Dermis microvascular lymphatic vessel endothelial cell (primary cell): ENCODE results near the gene ZNF175. TPM values are rescaled to one million over a fixed set of nuclear protein-coding genes. Genes with fewer than 3 reads are reported as not detected.

Experiments used
- DNase-seq, 2 donors: peaks; one replicate each; pipeline versions ENCODE4 v3.0.0 to v3.0.0-alpha.2; 2010; ENCODE audit warnings: low read depth in 2 of 2
- total RNA-seq: library from RNA; depleted of rRNA; stranded (reverse); fragments of >200 nt; gene quantifications from 2 replicates; pipeline ENCODE4 v1.2.1, GENCODE V29; 2014

The ZNF175 gene
- total RNA-seq, 1 donor from 2014 or later = 2.1 TPM

DNA sequence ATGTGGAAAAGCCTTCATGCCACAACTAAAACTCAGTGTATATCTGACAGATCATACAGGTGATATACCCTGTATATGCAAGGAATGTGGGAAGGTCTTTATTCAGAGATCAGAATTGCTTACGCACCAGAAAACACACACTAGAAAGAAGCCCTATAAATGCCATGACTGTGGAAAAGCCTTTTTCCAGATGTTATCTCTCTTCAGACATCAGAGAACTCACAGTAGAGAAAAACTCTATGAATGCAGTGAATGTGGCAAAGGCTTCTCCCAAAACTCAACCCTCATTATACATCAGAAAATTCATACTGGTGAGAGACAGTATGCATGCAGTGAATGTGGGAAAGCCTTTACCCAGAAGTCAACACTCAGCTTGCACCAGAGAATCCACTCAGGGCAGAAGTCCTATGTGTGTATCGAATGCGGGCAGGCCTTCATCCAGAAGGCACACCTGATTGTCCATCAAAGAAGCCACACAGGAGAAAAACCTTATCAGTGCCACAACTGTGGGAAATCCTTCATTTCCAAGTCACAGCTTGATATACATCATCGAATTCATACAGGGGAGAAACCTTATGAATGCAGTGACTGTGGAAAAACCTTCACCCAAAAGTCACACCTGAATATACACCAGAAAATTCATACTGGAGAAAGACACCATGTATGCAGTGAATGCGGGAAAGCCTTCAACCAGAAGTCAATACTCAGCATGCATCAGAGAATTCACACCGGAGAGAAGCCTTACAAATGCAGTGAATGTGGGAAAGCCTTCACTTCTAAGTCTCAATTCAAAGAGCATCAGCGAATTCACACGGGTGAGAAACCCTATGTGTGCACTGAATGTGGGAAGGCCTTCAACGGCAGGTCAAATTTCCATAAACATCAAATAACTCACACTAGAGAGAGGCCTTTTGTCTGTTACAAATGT, 16.4 kb downstream of the ZNF175 start:
- DNase-seq = no peak

DNA sequence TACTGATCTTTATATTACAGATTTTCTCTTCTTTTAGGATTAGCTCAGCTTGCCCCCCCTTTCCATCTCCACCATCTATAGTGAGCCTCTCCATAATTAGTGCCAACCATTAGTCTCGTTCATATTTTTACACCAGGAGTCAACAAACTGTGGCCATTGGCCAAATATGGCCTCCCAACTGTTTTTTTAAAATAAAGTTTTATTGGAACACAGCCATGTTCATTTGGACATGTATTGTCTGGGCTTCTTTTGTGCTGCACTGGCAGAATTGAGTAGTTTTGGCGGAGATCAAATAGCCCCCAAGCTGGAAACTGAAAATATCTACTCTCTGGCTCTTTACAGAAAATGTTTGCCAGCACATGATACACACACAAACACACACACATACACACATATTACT, 18.4 kb downstream of the ZNF175 start:
- no peak for DNase-seq

DNA sequence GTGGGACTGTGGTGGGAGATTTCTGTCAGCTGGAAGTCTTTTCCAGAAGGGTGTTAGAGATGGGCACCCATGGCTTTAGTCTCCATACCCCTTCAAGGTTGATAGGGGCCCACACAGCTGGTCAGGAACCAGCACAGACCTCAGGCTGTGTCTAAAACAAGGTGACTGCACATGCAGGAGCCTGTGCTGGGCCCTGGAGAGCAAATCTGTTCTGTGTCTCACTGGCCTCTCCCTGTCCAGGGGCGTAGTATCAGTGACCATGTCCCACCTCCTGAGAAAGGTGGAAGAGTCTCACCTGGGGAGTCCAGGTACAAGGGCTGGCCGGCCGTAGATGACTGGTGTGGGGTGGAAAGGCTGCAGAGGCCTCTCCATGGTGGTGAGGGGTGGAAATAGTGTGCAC, 19.4 kb downstream of the ZNF175 start:
- no peak for DNase-seq

DNA sequence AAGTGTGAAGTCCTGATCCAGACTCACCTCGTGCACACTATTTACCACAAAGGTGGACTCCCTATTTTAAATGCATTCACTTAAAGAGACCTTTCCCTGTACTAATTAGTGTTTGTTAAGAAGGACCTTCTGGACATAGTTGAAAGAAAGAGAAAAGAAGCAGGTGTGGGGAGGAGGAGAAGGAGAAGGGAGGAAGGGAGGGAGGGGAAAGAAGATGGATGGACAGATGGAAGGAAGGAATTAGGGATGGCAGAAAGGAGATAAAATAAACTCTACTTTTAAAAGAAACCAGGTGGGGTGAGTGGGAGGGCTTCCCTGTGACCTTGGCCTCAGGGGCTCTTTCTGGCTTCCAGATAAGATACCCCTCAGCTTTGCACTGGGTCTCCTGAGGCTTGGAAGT, 21.4 kb downstream of the ZNF175 start:
- DNase-seq = no peak

DNA sequence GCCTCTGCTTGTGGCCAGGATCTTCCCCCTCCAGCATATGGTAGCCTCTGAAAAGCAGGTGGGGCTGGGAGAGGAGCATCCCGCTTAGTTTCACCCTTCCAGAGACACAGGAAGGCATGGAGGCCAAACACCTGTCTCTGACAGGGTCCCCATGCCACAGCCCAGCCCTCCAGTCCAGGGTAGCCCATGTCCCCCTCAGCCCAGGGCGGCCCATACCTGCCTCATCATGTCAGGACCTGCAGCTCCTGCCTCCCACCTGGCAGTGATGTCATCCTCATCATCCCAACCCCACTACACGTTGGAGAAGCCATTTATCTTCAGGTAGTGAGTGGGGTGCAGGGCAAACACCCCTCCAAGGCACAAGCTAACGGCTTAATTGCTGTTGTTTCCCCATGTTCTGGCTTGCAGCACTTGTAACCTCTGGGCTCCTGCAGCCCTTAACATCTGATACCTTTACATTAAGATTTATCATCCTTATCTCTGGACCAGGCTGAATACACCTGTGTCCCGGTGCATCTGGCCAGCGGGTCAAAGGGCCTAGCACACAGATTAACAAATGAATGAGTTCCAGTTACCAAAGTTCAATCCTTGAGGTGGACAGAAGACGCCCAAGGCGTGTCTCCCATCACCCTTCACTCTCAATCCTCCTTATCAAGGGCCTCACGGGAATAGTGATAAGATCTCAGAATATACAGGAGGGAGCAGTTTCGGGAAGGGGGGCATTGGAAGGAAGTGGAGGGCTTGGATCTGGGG, 22.2 kb downstream of the ZNF175 start:
- no peak for DNase-seq

DNA sequence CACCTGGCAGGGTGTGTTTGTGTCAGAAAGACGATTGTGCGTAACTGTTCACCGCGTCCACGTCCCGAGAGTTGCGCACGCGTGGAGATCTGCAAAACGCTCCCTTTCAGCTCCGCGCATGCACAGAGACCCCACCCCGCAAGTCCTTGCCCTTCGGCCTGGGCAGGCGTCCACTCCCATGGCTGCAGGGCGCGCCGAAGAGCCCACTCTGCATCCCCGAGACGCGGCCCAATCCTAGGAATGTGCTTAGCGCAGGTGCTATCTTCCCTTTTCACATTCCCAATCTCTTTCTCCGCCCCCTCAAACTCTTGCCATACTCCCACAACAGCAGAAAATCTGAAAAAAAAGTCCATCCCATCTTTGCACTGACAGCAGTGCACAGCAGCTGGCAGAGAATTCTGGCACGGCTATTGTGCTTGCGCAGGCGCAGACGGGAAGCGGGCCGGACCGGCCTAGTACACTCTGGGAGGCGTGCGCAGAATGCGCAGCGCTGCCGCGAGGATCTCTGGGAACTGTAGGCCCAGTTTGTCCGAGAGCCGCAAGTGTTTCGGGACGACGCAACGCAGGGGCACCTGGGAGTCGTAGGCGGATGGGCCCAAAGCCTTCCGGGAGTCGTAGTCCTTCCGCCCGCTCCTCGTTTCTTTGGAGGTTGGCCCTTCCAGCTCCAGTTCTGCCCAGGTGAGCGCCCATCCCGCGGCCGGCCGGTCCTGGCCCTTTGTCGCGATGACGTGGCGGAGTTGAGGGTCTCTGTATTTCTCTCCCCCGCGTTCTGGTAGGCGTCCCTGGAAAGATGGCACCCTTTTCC, 23.1 kb downstream of the ZNF175 start:
- peak; percentile 96 to 97 for DNase-seq

DNA sequence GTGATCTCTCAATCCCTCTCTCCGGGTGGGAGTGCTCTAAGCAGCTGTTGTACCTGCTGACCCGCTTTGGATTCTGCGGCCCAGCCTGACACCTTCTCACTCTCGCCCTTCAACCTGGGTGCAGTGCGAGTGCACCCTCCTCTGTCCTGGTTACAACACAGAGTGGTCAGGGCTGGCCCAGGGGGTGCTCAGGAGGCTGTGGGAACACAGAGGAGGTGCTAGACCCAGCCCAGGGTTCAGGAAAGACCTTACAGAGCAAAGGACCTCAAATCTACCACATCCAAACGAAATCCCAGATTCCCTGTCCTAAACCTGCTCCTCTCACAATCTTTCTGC, 23.7 kb downstream of the ZNF175 start:
- DNase-seq = no peak

DNA sequence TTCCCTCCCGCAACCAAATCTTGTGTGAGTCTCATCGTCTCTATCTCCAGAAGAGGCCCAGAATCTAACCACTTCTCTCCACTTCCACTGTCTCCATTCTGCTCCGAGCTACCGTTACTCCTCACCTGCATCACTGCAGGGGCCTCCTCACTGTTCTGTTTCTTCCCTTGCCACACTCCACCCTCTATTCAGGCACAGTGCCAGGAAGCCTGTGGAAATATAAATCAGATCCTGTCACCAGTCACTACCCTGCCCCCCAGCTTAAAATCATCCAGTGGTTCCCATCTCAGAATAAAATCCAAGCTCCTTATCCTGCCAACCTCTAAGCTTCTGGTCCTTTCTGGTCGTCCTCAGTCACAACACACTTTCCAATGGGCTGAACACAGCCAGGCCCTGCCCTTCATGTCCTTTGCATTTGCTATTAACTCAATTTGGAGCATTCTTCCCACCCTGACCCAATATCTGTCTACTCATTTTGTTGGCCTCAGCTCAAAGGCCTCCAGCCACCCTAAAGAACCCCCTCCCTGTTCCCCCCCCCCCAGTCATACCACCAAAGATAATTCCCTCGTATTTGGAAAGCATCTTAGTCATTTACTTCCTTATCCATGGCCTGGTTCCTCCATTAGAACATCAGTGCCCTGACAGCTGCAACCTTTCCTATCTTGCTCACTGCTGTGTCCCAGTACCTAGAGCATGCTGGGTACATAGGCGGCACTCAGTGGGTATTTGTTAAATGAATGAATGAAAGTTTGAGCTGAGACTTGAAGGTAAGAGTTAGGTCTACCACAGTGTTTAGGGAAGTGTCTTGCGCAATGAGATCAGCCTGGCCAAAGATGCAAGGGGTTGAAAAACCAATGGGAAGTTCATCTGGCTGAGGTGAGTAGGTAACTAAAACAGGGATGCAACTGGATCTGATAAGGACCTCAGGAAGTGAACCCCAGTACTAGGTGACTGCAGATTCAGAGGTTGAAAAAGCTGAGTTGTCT, 24.4 kb downstream of the ZNF175 start:
- DNase-seq = no peak

DNA sequence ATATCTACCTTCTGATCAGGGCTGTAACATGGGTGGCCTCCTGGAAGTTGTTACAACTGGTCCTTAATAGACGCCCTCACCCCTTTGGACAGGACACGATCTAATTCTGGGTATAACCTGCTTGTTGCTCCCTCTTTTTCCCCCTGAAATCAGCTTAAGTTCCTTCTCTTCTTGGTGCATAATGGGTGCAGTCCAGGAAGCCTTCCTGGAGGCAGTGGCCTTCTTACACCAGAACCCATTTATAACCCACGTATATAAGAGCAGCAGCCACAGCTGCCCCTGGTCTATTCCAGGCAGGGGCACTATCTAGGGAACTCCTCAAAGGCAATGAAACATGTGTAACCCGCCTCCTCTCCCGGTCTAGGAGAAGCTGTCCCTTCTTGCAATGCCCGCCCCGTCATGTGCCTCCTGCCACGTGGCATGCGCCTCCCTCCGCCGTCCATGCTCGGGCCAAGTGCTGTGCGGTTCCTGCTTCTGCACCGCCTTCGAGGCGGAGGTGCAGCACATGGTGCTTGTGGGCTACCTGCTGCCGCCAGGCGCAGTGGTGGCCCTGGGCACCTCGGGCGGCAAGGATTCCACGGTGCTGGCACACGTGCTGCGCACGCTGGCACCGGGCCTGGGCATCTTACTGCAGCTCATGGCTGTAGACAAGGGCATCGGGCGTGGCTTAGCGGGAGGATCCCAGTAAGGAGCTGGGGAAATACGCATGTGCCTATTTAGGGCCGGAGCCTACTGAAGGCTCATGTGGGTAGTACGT, 27.3 kb downstream of the ZNF175 start:
- DNase-seq = no peak

DNA sequence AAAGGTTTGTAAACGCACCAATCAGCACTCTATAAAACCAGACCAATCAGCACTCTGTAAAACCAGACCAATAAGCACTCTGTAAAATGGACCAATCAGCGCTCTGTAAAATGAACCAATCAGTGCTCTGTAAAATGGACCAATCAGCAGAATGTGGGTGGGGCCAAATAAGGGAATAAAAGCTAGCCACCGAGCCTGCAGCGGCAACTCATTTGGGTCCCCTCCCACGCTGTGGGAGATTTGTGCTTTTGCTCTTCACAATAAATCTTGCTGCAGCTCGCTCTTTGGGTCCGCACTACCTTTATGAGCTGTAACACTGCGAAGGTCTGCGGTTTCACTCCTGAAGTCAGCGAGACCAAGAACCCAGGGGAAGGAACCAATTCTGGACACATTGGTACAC, 28.0 kb downstream of the ZNF175 start:
- DNase-seq = no peak

DNA sequence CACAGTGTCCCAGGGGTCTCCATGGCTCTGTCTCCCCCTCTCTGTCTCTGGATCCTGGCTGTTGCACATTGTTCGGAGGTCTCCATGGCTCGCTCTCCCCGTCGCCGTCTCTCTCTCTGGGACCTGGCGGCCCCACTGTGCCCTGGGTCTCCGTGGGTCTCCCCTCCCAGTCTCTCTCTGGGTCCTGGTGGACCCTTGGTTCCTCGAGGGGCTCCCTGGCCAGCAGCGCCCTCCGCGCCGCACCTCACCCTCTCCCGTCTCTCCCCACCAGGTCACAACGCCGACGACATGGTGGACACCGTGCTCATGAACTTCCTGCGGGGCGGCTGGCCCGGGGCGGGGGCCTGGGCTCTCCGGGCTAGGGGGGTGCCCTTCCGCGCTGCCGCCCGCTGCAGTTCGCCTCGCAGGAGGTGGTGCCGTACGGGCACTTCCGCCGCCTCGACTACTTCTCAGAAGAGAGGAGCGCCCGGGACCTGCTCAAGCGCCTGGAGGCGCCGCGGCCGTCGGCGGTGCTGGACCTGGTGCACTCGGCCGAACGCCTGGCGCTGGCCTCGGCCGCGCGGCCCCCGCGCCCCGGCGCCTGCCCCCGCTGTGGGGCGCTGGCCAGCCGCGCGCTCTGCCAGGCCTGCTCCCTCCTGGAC, 30.0 kb downstream of the ZNF175 start:
- DNase-seq = no peak

DNA sequence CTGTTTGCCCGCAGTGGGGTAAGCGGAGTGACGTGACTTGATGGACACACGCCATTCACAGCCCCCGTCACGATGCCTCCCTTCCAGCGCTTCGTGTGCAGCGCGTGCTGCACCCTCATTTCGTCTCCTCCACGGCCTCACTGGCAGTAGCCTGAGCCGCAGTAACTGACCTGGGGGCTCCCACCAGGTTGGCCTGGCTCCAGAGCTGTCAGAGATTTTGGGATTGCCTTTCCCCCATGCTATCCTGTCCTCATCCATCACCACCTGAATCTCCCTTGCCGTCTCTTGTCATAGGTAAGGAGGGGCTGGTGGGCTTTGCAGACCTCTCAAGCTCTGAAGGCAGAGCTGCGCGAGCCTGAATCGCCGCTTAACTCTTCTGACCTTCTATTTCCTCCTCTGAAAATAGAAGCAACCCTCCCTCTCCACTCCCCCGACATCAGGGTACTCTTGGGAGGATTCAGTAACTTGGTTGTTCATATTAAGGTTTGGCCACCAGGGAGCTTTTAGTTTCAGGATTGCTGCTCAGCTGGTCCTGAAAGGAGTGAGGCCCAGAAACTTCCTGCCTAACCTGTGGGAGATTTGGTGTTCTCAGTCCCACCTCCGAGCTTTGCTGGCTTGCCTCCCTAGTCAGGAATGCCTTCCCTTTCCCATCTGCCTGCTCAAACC, 31.2 kb downstream of the ZNF175 start:
- DNase-seq = no peak

DNA sequence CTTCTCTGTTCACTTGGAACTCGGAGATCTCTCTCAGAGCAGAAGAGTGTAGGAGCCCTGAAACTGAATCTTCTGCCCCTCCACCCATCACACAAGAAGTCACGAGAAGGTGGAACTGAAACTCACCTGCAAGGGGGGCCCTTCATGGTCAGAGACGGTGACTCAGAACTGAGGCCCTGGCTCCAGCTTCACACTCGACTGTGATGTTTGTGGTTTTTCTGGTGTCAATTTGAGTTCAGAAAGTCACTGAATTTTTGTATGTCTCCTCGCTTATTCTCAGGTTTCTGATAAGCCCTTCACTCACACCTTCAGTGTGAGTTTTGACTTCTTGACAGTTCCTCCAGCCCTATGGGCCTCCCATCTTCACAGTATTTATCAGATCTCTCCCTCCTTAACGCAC, 36.0 kb downstream of the ZNF175 start:
- DNase-seq = no peak

DNA sequence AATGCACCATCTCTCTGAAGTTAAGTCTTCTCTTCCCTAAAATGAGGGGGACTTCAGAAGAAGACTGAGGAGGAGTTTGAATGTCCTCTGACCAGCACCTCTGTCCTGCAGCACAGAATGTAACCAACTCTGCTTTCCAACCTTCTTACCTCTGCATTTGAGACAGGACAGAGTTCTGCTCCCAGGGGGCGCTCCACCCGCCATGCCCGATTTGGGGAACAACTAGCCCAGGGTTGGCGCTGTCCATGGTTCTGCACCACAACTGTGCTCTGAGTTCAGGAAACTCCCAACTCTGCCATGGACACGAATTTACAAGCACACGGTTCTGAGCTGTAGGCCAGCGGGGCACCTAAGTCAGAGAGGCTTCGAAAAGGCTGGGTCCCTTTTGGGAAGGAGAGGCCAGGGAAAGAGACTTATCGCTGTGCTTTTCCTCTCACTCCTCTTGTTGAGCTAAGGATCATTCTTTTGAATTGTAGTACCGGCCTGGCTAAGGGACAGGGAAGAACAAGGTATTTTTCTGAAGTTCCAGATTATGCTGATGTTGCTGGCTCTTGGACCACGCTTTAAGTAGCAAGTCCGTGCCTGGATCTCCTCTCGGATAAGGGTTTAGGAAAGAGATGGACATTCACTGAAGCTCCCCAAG, 37.0 kb downstream of the ZNF175 start:
- DNase-seq = peak; percentile 64 to 83

DNA sequence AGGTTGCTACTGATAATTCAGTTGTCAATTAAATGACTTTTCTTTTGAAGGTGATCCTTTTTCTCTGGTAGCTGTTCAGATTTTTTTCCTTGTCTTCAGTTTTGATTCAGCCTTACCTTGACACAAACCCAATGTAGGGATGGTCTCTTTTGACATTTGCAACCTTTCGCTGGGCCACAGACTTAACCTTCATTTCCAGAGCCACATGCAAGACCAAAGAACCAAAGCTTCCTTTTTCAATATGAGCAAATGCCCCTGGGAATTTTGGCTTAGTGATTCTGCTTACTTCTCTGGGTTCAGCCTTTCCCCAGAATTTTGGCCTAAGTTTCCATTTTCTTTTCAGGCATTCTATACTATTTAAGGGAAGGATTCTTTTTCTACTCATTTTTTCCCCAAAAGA, 39.5 kb downstream of the ZNF175 start:
- DNase-seq = no peak

DNA sequence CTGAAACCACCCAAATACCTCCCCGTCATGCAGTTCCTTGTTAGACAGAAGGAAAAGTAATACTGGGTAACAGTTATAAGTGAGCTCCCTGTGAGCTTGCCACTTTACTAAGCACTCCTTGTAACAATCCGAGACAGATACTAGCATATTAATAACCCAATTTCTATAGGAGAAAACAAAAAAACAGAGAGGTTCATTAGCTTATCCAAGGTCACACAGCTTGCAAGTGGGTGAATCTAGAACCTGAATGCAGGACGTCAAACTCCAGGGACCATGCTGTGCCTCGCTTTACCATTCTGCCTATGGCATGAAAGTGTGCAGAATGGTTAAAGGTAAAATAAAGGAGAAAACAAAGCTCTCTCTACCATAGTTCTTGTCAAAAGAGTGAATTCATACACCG, 43.7 kb downstream of the ZNF175 start:
- DNase-seq = no peak

DNA sequence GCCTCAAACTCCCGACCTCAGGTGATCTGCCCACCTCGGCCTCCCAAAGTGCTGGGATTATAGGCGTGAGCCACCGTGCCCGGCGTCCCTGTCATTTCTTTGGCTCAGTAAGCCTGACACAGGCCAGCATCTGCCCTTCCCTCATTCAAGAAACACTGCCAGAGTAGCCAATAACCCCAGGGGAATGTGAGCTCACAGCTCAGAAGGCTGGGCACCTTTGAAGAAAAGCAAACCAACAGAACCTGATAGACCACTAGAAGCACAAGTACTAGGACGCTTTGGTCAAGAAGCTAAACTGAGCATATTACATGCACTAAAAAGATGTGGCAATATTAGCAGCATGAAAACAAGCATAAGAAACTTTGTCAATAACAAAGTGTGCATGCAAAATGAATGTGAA, 44.9 kb downstream of the ZNF175 start:
- DNase-seq = no peak

DNA sequence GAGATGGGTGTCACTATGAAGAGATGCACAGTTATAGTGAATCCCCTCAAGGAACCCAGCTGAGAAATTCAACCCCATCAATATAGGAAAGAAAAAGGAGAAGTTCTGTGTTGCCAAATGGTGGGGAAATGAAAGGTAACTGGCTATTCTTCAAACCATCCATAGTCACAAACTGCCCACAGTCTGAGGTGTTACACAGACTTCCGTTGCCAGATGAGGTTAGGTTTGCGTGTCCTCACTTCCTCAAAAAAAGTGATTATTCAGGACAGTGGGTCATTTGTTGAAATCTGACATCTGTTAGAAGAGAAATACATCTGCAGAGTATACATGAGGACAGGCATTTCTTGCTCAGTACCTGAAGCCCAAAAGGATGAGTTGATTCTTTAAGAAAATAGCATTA, 50.1 kb downstream of the ZNF175 start:
- DNase-seq = no peak

DNA sequence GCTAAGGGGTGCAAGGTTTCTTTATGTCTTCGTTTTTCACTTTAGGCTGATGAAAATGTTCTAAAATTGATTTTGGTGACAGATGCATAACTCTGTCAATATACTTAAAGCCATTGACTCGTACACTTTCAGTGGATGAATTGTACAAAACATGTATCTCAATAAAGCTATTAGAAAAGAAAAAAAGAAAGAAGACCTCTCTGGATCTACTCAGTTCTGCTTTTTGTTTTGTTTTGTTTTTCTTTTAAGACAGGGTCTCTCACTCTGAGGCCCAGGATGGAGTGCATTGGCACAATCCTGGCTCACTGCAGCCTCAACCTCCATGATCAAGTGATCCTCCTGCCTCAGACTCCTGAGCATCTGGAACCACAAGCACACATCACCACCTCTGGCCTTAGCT, 55.6 kb downstream of the ZNF175 start:
- DNase-seq = no peak
